OCI-LY3 (cell line): ENCODE measurements around the gene KCNH3.

ENCODE experiments used
- H2AFZ ChIP-seq: fragments of 200-600, 300-600 bp; shearing (Covaris generic); 2 replicates; pipeline ENCODE4 v1.6.0; 2014; ENCODE audit warnings: antibody characterized with exemption, low read depth, low read length
- H3K27ac ChIP-seq: fragments of 200-600, 300-600 bp; sonication (generic); 2 replicates; pipeline ENCODE4 v1.5.1; 2014; ENCODE audit warnings: mild to moderate bottlenecking, low read length, moderate library complexity, mixed read lengths
- H3K27me3 ChIP-seq: fragments of 200-600, 300-600 bp; sonication (generic); 2 replicates; pipeline ENCODE4 v1.6.1; 2014; ENCODE audit warnings: low read depth, low read length, mixed read lengths
- H3K36me3 ChIP-seq: fragments of 200-600, 300-600 bp; sonication (generic); replicated peaks from 2 replicates; pipeline ENCODE3; 2014; ENCODE audit warnings: low read depth, low read length, mixed read lengths
- H3K4me1 ChIP-seq: fragments of 300-600, 200-600 bp; sonication (generic); 2 replicates; pipeline ENCODE4 v1.6.1; 2014; ENCODE audit warnings: low read length, mixed read lengths
- H3K4me2 ChIP-seq: fragments of 200-600, 300-600 bp; sonication (generic); 2 replicates; pipeline ENCODE4 v1.6.1; 2014; ENCODE audit warnings: low read length, mixed read lengths
- H3K4me3 ChIP-seq: fragments of 300-600, 200-600 bp; sonication (generic); 2 replicates; pipeline ENCODE4 v1.5.1; 2014; ENCODE audit warnings: antibody characterized with exemption, mild to moderate bottlenecking, low read length, moderate library complexity
- H3K79me2 ChIP-seq: fragments of 300-600, 200-600 bp; shearing (Covaris generic); 2 replicates; pipeline ENCODE4 v1.6.1; 2014; ENCODE audit warnings: mild to moderate bottlenecking, low read length, mixed read lengths
- H3K9ac ChIP-seq: fragments of 300-600, 200-600 bp; shearing (Covaris generic); 2 replicates; pipeline ENCODE4 v1.6.0; 2014; ENCODE audit warnings: mild to moderate bottlenecking, low read length, moderate library complexity
- H3K9me3 ChIP-seq: fragments of 200-600, 300-600 bp; shearing (Covaris generic); 2 replicates; pipeline ENCODE4 v1.6.1; 2014; ENCODE audit warnings: low read length, mixed read lengths; ENCODE audit not compliant: insufficient read depth
- H4K20me1 ChIP-seq: fragments of 200-600, 300-600 bp; sonication (generic); 2 replicates; pipeline ENCODE4 v1.6.1; 2016; ENCODE audit warnings: low read length, mixed read lengths; ENCODE audit not compliant: insufficient read depth
- CTCF ChIP-seq: fragments of 200-600, 300-600 bp; sonication (generic); IDR thresholded peaks from 2 replicates; pipeline ENCODE4 v1.5.1; 2014; ENCODE audit warnings: antibody characterized with exemption, low read length, low read depth
- EZH2phosphoT487 ChIP-seq: fragments of 200-600 bp; shearing (Covaris generic); IDR thresholded peaks from 2 replicates; pipeline ENCODE4 v1.6.1; 2018; ENCODE audit warnings: antibody characterized with exemption, mixed run types, low read depth

The KCNH3 gene

GRCh38 chr12:49543914-49544815, 5.3 kb downstream of the KCNH3 start:
- no peaks in the 10 kb centered on the region for H4K20me1 ChIP-seq
- H3K27ac ChIP-seq = no peak overlapping the region
- H3K4me3 ChIP-seq = no peak overlapping the region
- no peak overlapping the region for H3K9ac ChIP-seq
- 0 out of 2 replicates have a peak, but pooled peaks cover 4% of the 10 kb centered on the region for H3K27me3 ChIP-seq
- H3K9me3 ChIP-seq = no peaks in the 10 kb centered on the region
- H3K36me3 ChIP-seq = no peaks in the 10 kb centered on the region
- no peaks in the 10 kb centered on the region for H3K79me2 ChIP-seq
- H2AFZ ChIP-seq = no peak overlapping the region
- no peak overlapping the region for H3K4me2 ChIP-seq
- H3K4me1 ChIP-seq = peaks cover 4% of the 10 kb centered on the region; the same call in 1 of the 2 replicates
- TF ChIP-seq CTCF (no peak), EZH2phosphoT487 (no peak)

- Histone ChIP-seq H2AFZ (no peak overlapping the region), H3K4me3 (no peak overlapping the region), H3K36me3 (no peaks in the 10 kb centered on the region), H3K4me2 (no peak overlapping the region), H3K4me1 (no peaks in the 10 kb centered on the region), H4K20me1 (no peaks in the 10 kb centered on the region), H3K27ac (no peak overlapping the region), H3K27me3 (0 out of 2 replicates have a peak, but pooled peaks cover 4% of the 10 kb centered on the region), H3K9ac (no peak overlapping the region), H3K79me2 (no peaks in the 10 kb centered on the region), H3K9me3 (no peaks in the 10 kb centered on the region)
- TF ChIP-seq CTCF = no peak
- no peak for TF ChIP-seq EZH2phosphoT487
Observed at GRCh38 chr12:49545815-49546214, 7.0 kb downstream of the KCNH3 start.

- H4K20me1 ChIP-seq = no peaks in the 10 kb centered on the region
- H2AFZ ChIP-seq = no peak overlapping the region
- no peaks in the 10 kb centered on the region for H3K9me3 ChIP-seq
- no peak overlapping the region for H3K4me2 ChIP-seq
- TF ChIP-seq EZH2phosphoT487 (no peak), CTCF (no peak)
- 0 out of 2 replicates have a peak, but pooled peaks cover 4% of the 10 kb centered on the region for H3K27me3 ChIP-seq
- H3K9ac ChIP-seq = no peak overlapping the region
- no peaks in the 10 kb centered on the region for H3K36me3 ChIP-seq
- H3K27ac ChIP-seq = no peak overlapping the region
- no peak overlapping the region for H3K4me3 ChIP-seq
- no peaks in the 10 kb centered on the region for H3K79me2 ChIP-seq
- no peaks in the 10 kb centered on the region for H3K4me1 ChIP-seq
Observed at GRCh38 chr12:49546481-49546880, 7.7 kb downstream of the KCNH3 start.

DNA sequence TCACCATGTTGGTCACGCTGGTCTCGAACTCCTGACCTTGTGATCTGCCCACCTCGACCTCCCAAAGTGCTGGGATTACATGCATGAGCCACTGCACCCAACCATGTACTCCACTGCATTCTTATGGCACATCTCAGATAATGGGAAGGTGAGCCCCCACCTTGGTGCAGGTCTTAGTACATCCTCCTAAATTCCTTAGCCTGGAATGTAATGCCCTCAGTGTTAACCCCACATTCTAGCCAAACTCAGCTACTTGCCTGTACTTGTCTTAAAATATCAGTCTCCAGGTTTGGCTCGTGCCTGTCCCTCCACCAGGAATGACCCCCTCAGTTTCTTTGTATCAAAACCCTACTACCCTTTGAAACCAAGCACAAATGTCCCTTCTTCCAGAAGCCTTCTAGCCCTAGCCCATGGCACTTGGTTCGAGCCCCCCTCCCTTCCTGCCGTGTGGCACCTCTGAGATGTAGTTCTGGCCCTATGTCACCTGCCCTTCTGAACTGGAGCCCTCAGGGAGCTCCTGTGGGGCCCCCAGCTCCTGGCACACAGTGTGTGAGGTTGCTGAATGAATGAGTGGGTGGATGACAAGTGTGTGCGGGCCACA, 8.4 kb downstream of the KCNH3 start:
- Histone ChIP-seq H3K36me3 (no peaks in the 10 kb centered on the region), H3K9me3 (no peaks in the 10 kb centered on the region), H3K79me2 (no peaks in the 10 kb centered on the region), H3K4me3 (no peak overlapping the region), H3K27ac (no peak overlapping the region), H3K4me2 (no peak overlapping the region), H3K27me3 (0 out of 2 replicates have a peak, but pooled peaks cover 4% of the 10 kb centered on the region), H4K20me1 (no peaks in the 10 kb centered on the region), H3K4me1 (no peaks in the 10 kb centered on the region), H3K9ac (no peak overlapping the region), H2AFZ (no peak overlapping the region)
- TF ChIP-seq EZH2phosphoT487 (no peak), CTCF (no peak)
